HT-29 (cell line): ENCODE results near the gene ROMO1. TPM values are rescaled to one million over a fixed set of nuclear protein-coding genes. Genes with fewer than 3 reads are reported as not detected.

Experiments used
- DNase-seq: peaks from one replicate; pipeline ENCODE4 v3.0.0-alpha.2; 2015; ENCODE audit warnings: low spot score
- total RNA-seq: library from RNA; depleted of rRNA; stranded (reverse); fragments of >200 nt; shearing (Covaris generic); gene quantifications from 2 replicates; pipeline ENCODE4 v1.2.3, GENCODE V29; 2014; rRNA removed

The ROMO1 gene
- total RNA-seq = 653 and 669 TPM in 2 replicates

DNA sequence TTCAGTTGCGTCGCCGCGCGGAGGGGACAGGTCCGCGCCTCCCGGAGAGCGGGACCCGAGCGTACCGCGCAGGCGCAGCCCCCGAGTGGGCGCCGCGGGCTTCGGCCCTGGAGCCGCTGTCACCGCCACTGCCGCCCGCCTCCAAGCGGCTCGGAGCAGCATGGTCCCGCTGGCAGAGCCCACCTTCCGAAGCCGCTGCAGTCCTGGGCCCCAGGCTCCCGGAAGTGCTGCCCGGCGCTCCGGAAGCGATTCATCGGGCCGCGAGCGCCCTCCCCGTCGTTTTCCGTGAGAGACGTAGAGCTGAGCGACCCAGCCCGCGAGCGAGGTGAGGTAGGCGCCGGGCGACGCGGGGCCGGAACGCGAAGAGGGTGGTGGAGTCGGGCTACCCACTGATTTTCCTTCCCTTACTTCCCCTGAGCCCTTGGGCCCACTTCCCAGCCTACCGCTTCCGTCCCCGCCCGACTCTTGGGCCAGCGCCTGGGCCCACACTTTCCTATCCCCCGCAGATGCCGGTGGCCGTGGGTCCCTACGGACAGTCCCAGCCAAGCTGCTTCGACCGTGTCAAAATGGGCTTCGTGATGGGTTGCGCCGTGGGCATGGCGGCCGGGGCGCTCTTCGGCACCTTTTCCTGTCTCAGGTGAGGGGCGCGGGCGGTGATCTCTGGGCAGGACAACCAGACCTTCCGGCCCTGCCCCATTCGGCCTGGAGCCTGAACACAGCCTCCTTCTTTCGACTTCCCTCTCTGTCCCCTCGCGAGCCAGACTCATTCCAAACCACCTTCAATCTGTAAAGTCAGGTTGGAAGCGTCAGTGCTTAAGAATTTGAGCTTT lies at the start of gene ROMO1, which contains the start of gene NFS1:
Gene ROMO1 (plus strand): TSS at position 279 of the 830 bp plus-strand sequence. CDS start 228 bp downstream, at position 507.
Gene NFS1 (minus strand): TSS at position 226 of the 830 bp plus-strand sequence. CDS start 64 bp downstream, at position 162.
- DNase-seq = peak; percentile 95

DNA sequence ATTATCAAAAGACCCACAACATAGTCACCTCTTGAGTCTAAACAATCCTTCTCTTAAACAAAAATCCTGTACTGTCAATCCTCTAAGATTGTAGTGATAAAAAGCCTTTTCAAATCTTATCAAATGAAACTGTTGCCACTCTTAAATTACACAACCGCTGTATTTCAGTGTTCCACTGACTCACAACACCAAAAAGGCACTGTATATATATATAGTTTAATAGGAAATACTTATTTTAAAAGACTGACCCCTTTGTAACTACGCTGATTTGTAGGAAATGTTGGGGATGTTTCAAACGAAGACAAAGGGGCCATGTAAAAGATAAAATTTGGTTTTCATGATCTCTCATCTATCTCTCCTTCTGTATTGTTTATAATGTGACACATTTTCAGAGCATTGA lies 48.6 kb upstream of the ROMO1 start:
- no peak for DNase-seq

DNA sequence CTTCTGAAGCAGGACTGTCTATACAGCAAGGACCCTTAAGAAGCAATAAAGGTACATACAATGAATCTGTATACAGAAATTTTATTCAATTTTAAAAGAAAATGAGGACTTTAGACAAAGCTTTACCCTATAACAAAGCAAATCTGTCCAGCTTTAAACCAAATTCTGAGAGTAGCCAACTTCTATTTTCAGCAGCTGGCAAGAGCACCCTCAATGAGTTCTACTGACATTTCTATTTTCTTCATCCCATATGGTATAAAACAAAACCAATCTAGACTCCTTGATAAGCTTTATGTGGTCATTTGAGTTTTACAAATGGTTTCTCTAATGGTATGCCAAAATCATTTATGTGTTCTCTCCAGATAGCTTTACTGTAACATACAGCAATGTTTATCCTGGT lies 47.2 kb upstream of the ROMO1 start:
- no peak for DNase-seq

GRCh38 chr20:35652641-35653429 lies 46.4 kb upstream of the ROMO1 start:
- DNase-seq = no peak

DNA sequence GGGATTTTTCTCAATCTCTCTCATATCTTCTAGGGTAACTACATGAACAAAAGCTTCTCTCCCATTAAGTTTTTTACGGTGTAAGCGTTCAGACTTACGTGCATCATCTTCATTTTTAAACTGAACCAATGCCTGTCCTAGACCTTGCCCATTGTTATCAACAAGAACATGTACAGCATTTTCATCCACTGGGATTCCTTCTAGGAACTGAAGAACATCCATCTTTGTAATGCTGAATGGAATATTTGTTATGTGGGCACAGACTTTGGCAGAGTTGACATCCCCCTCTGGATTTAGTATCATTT lies 45.8 kb upstream of the ROMO1 start:
- no peak for DNase-seq

GRCh38 chr20:35653893-35654292 lies 45.3 kb upstream of the ROMO1 start:
- DNase-seq = no peak

DNA sequence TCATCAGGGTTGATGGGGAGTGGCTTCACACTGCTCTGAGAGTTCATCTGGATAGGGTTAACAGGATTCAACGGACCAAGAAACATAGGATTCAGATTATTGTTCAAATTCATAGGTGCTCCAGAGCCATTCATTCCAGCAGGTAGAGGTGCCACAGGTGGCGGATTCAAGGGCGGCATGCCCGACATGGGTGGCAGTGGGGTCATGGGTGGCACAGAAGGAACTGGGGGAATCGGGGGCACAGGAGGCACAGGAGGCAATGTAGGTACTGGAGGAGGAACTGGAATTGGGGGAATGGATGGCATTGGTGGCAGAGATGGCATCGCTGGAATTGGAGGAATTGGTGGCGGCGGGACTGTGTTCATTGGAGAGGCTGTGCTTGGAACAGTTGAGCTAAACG lies 44.8 kb upstream of the ROMO1 start:
- DNase-seq = no peak

- DNase-seq = no peak
Measured at GRCh38 chr20:35657271-35657670, 41.9 kb upstream of the ROMO1 start.

DNA sequence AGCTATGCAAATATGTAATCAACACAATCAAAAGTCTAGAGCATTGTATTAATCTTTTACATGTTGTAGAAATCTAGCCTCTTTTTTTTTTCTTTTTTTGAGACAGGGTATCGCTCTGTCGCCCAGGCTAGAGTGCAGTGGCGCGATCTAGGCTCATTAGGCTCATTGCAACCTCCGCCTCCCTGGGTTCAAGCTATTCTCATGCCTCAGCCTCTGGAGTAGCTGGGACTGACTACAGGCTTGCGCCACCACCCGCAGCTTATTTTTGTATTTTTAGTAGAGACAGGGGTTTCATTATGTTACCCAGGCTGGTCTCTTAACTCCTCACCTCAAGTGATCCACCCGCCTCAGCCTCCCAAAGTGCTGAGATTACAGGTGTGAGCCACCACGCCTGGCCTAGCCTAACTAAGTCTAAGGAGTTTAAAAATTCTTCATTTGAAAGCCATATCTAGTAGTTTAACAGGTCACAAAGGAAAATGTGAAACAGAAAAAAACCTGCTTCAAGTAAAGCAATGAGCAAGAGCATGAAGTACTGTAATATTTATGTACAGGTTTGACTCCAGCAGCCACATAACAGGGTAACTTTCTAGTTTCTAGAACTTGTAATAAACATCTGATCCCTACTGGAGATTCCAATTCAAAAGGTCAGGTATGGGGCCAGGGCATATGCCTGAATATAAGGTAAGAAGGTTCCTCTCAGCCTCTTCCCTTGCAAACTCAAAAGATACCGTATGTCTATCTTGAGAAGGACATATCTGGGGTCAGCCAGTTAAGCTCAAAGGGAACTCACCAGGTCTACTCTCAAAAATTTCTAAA lies 38.9 kb upstream of the ROMO1 start:
- DNase-seq = no peak

GRCh38 chr20:35661053-35661452 lies 38.2 kb upstream of the ROMO1 start:
- DNase-seq = no peak

DNA sequence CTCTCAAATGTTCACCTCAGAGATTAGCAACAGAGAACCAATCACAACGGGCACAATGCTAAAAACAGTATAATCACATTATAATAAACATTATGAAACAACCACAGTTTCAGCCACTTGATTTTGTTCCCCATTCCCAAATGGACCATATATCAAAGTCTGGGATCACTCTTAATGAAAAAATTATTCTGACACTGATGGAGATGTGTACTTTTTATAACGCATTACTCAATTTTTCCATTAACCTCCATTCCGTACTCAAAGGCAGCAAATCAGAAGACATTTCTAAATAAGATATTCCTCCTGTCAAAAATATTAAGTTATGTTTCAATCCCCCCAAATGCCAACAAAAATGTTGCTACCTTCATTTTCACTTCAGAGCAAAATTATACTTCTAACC lies 37.3 kb upstream of the ROMO1 start:
- no peak for DNase-seq

- no peak for DNase-seq
Measured at GRCh38 chr20:35662551-35662950, 36.7 kb upstream of the ROMO1 start.

DNA sequence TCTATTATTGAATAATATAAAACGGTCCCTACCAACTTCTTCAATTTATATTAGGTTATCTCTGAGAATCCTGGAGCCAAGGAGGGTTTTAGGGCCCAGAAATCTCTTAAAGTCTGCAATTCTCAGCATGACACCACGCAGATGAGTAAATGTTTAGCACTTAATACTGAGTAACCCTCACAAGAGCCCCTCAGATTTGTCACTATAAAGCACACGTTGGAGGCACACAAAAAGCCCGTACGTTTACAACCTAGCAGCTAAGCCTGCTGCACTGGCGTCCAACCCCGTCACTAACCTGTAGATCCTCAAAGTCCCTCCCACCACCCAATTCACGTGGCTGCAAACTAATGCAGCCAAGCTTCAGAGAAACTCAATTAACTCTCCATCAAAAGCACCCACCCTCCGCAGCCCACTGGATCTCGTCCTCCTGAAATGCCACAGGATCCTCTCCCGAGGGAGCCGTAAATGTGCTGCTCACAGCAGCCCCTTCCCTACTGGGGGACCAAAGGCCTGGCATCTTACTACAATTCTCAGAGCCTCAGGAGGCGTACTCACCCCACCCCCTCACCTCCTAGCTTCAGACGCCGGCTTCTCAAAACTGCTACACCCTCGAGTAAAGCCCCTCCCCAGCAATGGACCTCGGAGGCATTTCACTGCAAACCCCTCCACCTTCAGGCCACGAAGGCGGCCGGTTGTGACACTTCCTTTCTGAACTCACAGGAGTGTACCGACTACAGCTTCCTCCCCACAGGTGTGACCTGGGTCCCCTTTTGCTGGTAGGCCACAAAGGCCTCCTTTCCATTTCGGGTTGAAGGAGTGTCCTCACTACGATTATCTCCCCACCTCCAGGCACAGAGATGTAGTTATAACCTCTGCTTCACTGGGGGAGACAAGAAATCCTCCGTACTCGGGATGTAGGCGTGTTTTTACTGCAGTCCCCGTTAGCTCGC lies 35.4 kb upstream of the ROMO1 start:
- DNase-seq = peak; percentile 79

DNA sequence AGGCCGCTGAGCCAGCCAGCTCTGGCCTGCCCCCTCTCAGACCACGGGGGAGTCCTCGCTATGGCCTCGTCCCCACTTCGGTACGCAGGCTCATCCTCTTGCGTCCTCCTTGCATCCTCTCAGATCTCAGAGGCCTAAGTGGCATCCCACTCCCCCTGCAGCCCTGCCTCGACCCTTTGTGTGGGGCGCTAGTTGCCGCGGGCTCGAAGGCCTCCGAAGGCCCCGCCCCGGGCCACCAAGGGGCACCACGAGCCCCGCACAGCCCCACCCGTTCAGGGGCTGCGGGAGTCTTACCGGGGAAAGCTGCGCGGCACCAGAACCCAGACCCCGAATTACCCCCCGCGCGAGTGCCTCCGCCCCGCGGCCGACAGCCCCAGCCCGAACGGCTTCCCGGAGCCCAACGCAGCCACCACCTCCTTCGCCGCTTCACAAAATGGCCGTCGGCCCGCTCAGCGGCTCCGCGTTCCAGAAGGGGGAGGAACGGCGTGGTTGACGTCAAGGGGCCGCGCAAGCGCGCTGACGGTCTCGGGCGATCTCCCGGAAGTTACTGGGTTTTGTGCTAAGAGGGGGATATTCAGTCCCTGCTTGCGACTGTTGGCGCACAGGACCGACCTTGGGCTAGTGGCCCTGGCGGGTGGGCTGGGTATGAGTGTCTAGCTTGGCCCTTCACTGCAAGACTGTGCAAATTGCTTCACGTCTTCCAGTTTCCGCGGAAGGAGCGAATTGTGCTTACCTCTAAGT lies 34.6 kb upstream of the ROMO1 start, which contains the start of the genes CPNE1 and RBM12:
Gene CPNE1 (minus strand): TSS at position 435 of the 741 bp plus-strand sequence. CDS start 31,977 bp downstream, outside the sequence.
Gene RBM12 (minus strand): TSS at position 435 of the 741 bp plus-strand sequence. CDS start 9,578 bp downstream, outside the sequence.
- DNase-seq = peak; percentile 98

DNA sequence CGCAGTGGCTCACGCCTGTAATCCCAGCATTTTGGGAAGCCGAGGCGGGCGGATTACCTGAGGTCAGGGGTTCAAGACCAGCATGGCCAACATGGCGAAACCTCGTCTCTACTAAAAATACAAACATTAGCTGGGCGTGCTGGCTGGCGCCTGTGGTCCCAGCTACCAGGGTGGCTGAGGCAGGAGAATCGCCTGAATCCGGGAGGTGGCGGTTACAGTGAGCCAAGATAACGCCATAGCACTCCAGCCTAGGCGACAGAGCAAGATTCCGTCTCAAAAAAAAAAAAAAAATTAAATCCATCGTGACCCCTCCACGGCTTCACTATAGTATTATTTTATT lies 33.3 kb upstream of the ROMO1 start:
- no peak for DNase-seq

- no peak for DNase-seq
Measured at GRCh38 chr20:35669221-35669620, 30.0 kb upstream of the ROMO1 start.

DNA sequence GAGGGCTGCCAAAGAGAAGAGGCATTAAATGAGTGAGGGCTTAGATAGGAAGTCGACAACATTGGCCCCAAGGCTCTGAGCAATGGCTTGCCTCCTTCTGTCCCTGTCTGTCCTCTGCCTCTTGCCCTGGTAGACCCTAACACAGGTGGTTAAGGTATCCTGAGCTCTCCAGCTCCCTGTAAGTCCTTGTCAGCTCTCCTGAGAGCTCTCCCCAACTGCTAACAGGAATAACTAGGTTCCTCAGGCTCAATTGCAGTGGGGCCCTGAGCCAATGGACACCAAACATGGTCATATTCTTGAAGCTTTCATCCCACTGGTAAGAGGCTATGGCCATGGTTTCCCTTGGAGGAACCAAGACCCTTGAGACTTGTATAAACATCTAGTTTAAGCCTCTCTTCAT lies 29.5 kb upstream of the ROMO1 start:
- no peak for DNase-seq

DNA sequence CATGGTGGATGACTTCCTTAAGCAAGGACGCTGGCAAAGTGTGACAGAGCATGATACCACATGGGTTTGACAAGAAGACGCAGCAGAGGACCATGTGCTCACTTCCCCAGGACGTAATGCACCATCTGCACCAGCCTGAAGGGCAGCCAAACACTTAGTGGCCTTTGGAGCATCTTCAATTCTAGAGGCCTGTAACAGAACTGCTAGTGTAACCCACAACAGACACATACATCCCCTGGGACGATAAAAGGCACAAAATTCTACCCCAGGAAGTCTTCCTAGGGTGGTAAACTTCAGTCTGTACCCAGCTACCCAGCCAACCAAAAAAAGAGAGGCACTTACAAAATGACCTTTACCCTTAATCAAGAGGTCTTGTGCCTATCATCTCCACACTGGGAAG lies 25.3 kb upstream of the ROMO1 start:
- DNase-seq = no peak

GRCh38 chr20:35674921-35675320 lies 24.3 kb upstream of the ROMO1 start:
- DNase-seq = no peak
